Activated naive CD4-positive, alpha-beta T cell (primary cell): ENCODE data around the gene CD209.

Source experiments
- DNase-seq, 4 experiments: peaks; one replicate each; lab custom pipeline; 2025; lab: John Stamatoyannopoulos, UW

The CD209 gene

DNA sequence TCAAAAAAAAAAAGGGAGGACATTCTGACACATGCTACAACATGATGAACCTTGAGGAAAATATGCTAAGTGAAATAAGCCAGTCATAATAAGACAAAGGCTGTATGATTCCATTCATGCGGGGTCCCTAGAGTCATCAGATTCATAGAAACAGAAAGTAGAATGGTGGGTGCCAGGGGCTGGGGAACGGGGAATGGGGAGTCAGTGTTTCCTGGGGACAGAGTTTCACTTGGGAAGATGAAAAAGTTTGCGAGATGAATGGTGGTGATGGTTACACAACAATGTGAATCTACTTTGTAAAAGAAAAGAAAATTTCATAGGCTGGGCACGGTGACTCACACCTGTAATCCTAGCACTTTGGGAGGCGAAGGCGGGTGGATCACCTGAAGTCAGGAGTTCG, 9.3 kb downstream of the CD209 start:
- DNase-seq = no peak

DNA sequence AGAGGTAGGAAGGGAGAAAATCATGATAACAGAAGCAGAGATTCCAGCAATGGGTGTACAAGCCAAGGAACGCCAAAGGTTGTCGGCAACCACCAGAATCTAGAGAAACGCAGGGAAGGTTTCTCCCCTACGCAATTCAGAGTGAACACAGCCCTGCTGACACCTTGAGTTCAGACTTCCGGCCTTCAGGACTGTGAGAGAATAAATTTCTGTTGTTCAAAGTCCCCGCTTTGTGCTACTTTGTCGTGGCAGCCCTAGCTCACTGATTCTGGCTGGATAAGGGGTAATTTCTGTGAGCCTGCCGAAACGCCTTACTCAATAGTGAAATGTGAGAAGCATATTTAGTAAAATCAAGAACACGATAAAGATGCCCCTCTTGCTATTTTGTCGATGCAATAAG, 10.1 kb downstream of the CD209 start:
- no peak for DNase-seq

GRCh38 chr19:7736148-7736547, 11.2 kb downstream of the CD209 start:
- no peak for DNase-seq

GRCh38 chr19:7734220-7735203, 12.8 kb downstream of the CD209 start:
- no peak for DNase-seq

GRCh38 chr19:7733376-7733775, 14.0 kb downstream of the CD209 start:
- DNase-seq = no peak

- DNase-seq = no peak
Observed at GRCh38 chr19:7732045-7732444, 15.3 kb downstream of the CD209 start, which contains the start of gene CLEC4G. TSS of gene CLEC4G (minus strand) at chr19:7732110. CDS start at chr19:7732102, 8 bp downstream.

DNA sequence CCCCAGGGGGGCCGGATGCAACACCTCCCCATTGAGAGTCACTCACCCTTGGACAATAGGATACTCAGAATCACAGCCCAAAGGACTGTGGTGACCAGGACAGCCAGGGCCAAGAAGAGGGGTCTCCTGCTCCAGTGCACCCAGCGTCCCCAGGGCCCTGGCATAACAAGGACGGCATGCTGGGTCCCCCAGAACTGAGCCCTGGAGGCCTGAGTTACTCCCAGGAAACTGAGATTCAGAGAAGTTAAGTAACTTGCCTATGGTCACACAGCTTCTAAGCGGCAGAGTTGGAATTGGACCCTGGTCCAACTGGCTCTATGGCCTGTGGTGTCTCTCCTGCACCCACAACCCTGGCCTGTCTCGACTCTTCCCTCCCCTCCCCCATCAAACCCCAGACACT, 15.7 kb downstream of the CD209 start:
- DNase-seq = no peak

GRCh38 chr19:7731218-7731595, 16.1 kb downstream of the CD209 start:
- no peak for DNase-seq

- DNase-seq = no peak
Observed at GRCh38 chr19:7730286-7731217, 16.8 kb downstream of the CD209 start.

- no peak for DNase-seq
Observed at GRCh38 chr19:7729831-7730285, 17.5 kb downstream of the CD209 start.

DNA sequence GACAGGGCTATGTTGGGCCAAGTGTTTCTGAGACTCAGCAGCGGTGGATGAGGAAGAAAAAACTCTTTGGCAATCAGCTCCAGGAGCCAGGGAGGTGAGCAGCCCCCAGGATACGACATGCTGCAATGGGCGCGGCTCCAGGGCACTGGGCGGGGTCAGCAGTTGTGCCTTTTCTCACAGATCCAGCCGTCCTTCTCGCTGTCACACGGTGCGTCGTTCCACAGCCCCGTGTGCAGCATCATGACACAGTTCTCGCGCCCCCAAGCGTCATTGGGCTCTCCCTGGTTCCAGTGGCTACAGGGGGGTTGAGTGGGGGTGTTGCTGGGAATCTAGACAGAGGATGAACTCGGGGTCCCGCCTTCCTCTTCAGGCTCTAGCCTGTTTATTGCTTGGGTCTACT, 18.1 kb downstream of the CD209 start:
- no peak for DNase-seq

DNA sequence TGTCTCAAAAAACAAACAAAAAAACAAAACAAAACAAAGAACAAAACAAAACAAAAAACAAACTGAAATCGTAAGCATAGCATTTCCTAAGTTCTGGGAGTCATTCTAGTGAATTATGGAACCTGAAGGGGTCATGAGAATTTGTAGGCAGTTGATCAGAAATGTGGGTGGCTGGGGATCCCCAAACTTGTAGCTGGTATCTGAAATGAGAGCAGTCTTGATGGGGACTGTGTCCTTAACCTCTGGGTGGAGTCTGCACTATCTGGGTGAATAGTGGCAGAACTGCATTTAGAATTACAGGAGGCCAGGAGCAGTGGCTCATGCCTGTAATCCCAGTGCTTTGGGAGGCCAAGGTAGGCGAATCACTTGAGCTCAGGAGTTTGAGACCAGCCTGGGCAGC, 21.5 kb downstream of the CD209 start:
- DNase-seq = no peak

DNA sequence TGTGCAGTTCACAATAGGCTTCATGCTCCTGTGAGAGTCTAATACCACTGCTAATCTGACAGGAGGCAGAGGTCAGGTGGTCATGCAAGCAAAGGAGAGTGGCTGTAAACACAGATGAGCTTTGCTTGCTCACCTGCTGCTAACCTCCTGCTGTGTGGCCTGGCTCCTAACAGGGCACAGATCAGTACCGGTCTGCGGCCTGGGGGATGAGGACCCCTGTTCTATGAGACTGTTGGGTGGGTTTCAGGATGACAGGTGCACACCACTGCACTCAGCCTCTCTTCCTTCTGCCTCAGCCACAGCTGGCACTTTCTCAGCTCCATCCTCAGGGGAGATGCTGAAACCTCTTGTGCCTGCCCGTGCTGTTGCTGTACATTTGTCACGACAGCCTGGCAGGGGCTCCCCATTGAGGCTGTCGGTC, 25.1 kb downstream of the CD209 start:
- no peak for DNase-seq

DNA sequence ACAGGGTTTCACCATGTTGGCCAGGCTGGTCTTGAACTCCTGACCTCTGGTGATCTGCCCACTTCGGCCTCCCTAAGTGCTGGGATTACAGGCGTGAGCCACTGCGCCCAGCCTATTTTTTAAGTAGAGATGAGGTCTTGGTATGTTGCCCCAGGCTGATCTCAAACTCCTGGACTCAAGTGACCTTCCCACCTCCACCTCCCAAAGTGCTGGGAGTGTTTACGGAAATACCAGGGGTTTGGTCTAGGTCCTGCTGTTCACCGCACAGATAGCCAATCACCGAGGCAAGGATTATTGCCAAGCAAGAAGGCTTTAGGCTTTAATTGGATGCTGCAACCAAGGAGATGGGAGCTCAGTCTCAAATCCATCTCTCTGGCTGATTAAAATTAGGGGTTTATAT, 27.0 kb downstream of the CD209 start:
- DNase-seq = no peak

- DNase-seq = no peak
Observed at GRCh38 chr19:7718668-7719067, 28.7 kb downstream of the CD209 start.

DNA sequence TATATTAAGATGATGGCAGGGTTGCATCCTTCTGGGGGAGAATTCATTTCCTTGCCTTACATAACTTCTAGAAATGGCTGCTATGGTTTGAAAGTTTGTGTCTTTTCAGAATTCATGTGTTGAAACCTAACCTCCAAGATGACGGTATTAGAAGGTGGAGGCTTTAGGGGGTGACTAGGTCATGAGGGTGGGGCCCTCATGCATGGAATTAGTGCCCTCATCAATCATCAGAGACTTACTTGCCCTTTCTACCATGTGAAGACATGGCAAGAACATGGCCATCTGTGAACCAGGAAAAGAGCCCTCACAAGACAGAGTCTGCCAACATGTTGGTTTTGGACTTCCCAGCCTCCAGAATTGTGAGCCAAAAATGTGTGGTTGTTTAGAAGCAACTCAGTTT, 30.6 kb downstream of the CD209 start:
- no peak for DNase-seq

DNA sequence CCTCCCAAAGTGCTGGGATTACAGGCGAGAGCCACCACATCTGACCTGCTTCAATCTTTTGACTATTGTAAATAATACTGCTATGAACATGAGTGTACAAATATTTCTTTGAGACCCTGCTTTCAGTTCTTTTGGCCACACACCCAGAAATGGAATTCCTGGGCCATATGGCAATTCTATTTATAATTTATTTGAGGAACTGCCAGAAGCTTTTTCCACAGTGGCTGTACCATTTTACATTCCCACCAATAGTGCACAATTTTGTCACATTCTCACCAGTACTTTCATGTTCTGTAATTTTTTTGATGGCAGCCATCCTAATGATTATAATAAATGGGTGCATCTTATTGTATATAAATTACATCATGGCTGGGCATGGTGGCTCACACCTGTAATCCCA, 31.7 kb downstream of the CD209 start:
- no peak for DNase-seq

DNA sequence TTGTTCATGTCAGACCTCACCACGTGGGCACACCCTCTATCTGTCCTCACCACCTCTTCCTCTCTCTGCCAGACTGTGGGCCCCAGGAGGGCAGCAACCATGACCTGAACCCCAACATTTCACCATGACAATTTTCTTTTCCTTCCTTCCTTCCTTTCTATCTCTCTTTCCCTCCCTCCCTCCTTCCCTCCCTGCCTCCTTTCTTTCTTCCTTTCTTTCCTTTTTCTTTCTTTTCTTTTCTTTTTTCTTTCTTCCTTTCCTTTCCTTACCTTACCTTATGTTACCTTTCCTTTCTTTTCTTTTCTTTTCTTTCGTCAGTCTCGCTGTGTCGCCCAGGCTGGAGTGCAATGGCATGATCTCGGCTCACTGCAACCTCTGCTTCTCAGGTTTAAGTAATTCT, 36.7 kb downstream of the CD209 start:
- no peak for DNase-seq

- DNase-seq = no peak
Observed at GRCh38 chr19:7709932-7710460, 37.3 kb downstream of the CD209 start.

DNA sequence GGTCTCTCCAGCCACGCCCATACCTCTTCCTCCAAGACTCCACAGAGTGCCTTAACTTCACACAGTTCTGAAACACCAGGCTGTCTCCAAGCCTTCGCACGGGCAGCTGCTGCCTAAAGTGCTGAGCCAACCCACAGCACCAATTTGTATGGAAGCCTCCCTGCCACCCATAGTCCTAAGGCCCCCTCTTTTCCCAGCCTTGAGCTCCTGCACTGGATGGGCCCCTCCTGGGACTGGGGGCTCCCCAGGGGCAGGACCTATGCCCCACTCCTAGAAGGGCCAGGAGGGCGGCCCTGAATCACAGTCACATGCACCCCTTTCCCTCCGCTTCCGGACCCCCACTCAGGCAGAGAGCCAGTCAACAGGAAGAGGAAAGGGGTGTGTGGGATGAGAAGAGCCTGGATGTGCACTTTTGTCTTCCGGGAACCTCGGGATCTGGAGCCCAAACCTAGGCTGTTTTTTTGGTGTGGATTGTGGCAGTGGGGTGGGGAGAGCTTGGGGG, 40.3 kb downstream of the CD209 start:
- DNase-seq = no peak

- no peak for DNase-seq
Observed at GRCh38 chr19:7706188-7706954, 41.0 kb downstream of the CD209 start.
